ENCODE data around the gene FYCO1.

- no peak for TF ChIP-seq CTCF (IDR thresholded peaks at IDR 0.05)
- TF ChIP-seq POLR2AphosphoS5 (IDR thresholded peaks at IDR 0.05), result no peak
- TF ChIP-seq POLR2A (IDR thresholded peaks at IDR 0.05), result no peak
- TF ChIP-seq EP300 (IDR thresholded peaks at IDR 0.05), result no peak
Observed at GRCh38 chr3:46020766-46021510, 25.3 kb upstream of the FYCO1 start.
